Body of pancreas (tissue), 4 donors: ENCODE measurements around the gene CMTM8.

ENCODE experiments used
- POLR2A ChIP-seq, 3 donors: fragments of 450-650 bp; IDR thresholded peaks; one replicate each; pipeline ENCODE4 v1.6.1; 2016; ENCODE audit warnings: antibody characterized with exemption in 3 of 3, mild to moderate bottlenecking in 2 of 3
- TF ChIP-seq, protein P1 (sequence below), 7 experiments: fragments of 450-650 bp in 4 of 7; fragments of 200-600 bp in 3 of 7; sonication (generic) in 3 of 7; IDR thresholded peaks; one replicate each; pipeline ENCODE4 v1.5.1; 2016 to 2019; ENCODE audit warnings: antibody characterized with exemption in 7 of 7

DNA sequence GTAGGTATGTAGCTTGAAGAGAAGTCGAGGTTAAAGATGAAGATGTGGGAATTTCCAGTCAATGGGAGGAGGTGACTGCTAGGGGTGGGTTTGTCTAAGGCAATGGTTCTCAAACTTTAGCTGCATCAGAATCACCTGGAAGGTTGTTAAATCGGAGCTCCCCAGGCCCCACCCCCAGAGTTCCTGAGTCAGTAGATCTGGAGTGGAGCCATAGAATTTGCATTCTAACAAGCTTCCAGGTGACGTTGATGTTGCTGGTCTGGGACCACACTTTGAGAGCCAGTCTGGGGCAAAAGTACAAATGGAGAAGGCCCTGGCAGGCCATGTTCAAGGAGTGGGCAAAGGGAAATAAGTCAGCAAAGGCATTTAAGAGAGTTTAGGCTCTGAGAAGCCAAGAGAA, 69.1 kb downstream of the CMTM8 start:
- TF ChIP-seq, protein P1, sequence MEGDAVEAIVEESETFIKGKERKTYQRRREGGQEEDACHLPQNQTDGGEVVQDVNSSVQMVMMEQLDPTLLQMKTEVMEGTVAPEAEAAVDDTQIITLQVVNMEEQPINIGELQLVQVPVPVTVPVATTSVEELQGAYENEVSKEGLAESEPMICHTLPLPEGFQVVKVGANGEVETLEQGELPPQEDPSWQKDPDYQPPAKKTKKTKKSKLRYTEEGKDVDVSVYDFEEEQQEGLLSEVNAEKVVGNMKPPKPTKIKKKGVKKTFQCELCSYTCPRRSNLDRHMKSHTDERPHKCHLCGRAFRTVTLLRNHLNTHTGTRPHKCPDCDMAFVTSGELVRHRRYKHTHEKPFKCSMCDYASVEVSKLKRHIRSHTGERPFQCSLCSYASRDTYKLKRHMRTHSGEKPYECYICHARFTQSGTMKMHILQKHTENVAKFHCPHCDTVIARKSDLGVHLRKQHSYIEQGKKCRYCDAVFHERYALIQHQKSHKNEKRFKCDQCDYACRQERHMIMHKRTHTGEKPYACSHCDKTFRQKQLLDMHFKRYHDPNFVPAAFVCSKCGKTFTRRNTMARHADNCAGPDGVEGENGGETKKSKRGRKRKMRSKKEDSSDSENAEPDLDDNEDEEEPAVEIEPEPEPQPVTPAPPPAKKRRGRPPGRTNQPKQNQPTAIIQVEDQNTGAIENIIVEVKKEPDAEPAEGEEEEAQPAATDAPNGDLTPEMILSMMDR (IDR thresholded peaks at IDR 0.05), result no peak
- TF ChIP-seq POLR2A (IDR thresholded peaks at IDR 0.05), result no peak
